ENCODE measurements around the gene GDF15. TPM values are rescaled to one million over a fixed set of nuclear protein-coding genes. Genes with fewer than 3 reads are reported as not detected.
A peak's percentile ranks its signal among the peaks of the same experiment; 100 is the strongest.
"Not testable (repeated sequence)": the region's sequence is repeated elsewhere in the genome, so short reads cannot be mapped to it uniquely, and the experiment has no call there.

GDF15 gene
- total RNA-seq, 1 experiment from 2014 or later = 27.3 TPM

DNA sequence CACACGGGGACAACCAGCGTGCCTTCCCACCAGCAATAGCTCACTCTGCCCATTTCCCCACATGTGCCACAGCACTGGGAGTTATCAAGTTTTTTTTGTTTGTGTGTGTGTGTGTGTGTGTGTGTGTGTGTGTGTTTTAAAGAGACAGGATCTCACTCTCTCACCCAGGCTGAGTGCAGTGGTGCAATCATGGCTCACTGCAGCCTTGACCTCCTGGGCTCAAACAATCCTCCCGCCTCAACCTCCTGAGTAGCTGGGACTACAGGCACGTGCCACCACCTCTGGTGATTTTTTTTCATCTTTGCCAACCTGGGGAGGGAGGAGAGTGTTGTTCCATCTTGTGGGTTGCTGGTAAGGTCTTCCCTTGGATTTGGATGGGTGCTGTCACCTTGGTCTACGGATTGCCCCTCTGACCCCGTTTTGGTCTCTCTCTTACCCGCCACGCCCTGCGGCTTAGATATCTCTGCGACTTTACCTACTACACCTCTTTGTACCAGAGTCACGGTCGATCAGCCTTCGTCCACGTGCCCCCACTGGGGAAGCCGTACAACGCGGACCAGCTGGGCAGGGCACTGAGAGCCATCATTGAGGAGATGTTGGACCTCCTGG, 22.9 kb upstream of the GDF15 start (continued):
- TF ChIP-seq GABPB1 (CRISPR knock-in tag; IDR thresholded peaks at IDR 0.05) (peak; percentile 81), USF1 (CRISPR knock-in tag; IDR thresholded peaks at IDR 0.05) (no peak), ZMAT4 (CRISPR knock-in tag; IDR thresholded peaks at IDR 0.05) (no peak)

- Mint-ChIP-seq H3K27ac (peak overlapping the region; percentile 97), H3K36me3 (peaks cover 31% of the 10 kb centered on the region), H3K4me3 (no peak overlapping the region), H3K4me1 (peaks cover 34% of the 10 kb centered on the region), H3K27me3 (ENCODE audit: low read depth) (no peaks in the 10 kb centered on the region), H3K9me3 (no peaks in the 10 kb centered on the region)
- ChIA-PET POLR2A (no interaction called here), CTCF (interaction anchor here (0.8 to 12.4 kb wide), 8 partner anchors 15 to 84 kb away, joined by 3 to 91 read pairs (median 4); partner anchors contain the start of genes GDF15, JUND and LSM4)
- TF ChIP-seq KAT7 (CRISPR knock-in tag; IDR thresholded peaks at IDR 0.05; ENCODE audit: borderline replicate concordance) (no peak), ATF3 (CRISPR knock-in tag; conservative IDR thresholded peaks at IDR 0.05) (no peak), ZNF121 (CRISPR knock-in tag; IDR thresholded peaks at IDR 0.05) (no peak), ZNF263 (CRISPR knock-in tag; IDR thresholded peaks at IDR 0.05; ENCODE audit: low read depth) (no peak), ZNF423 (CRISPR knock-in tag; IDR thresholded peaks at IDR 0.05) (no peak), AFF4 (CRISPR knock-in tag; IDR thresholded peaks at IDR 0.05; ENCODE audit: borderline replicate concordance) (no peak), ZBTB21 (CRISPR knock-in tag; IDR thresholded peaks at IDR 0.05; ENCODE audit: borderline replicate concordance) (no peak), NR2C2 (CRISPR knock-in tag; IDR thresholded peaks at IDR 0.05) (no peak), ZNF219 (CRISPR knock-in tag; IDR thresholded peaks at IDR 0.05; ENCODE audit: borderline replicate concordance) (no peak), ZNF281 (CRISPR knock-in tag; IDR thresholded peaks at IDR 0.05) (no peak), MLX (CRISPR knock-in tag; IDR thresholded peaks at IDR 0.05) (no peak), ARID4B (CRISPR knock-in tag; IDR thresholded peaks at IDR 0.05; ENCODE audit: borderline replicate concordance) (no peak), HMGA2 (CRISPR knock-in tag; IDR thresholded peaks at IDR 0.05) (no peak), NR1H2 (CRISPR knock-in tag; IDR thresholded peaks at IDR 0.05) (no peak), ZNF396 (CRISPR knock-in tag; IDR thresholded peaks at IDR 0.05; ENCODE audit: borderline replicate concordance) (no peak), OVOL2 (CRISPR knock-in tag; IDR thresholded peaks at IDR 0.05; ENCODE audit: borderline replicate concordance) (no peak)
- ATAC-seq (no peak), DNase-seq (ENCODE audit: low spot score) (no peak)
These were observed 22.2 kb upstream of the GDF15 start for GRCh38 chr19:18363787-18364186.

- H3K9me3 Mint-ChIP-seq; H3K4me3 Mint-ChIP-seq; H3K27me3 Mint-ChIP-seq (ENCODE audit: low read depth); ATAC-seq: not testable (repeated sequence)
- Mint-ChIP-seq H3K4me1 (peaks cover 39% of the 10 kb centered on the region), H3K36me3 (peaks cover 26% of the 10 kb centered on the region), H3K27ac (peak overlapping the region; percentile 97)
- peak; percentile 37 for DNase-seq (ENCODE audit: low spot score)
- ChIA-PET CTCF (interaction anchor here (0.6 to 12.4 kb wide), 9 partner anchors 15 to 791 kb away, joined by 3 to 91 read pairs (median 3); partner anchors contain the start of genes GDF15, JUND and LSM4), POLR2A (interaction anchor here (1.0 kb wide), 2 partner anchors 10 to 72 kb away, joined by 3 read pairs; no protein-coding TSS in a partner anchor)
These were observed 21.6 kb upstream of the GDF15 start for GRCh38 chr19:18364277-18364825.

All from WTC11 (cell line).